ENCODE measurements around the gene VWA5B2.

VWA5B2 gene

GRCh38 chr3:184283681-184284080 lies 54.3 kb downstream of the VWA5B2 start:
- no peak overlapping the region for H3K27ac ChIP-seq
- TF ChIP-seq CTCF (conservative IDR thresholded peaks at IDR 0.05) (no peak), ZFX (IDR thresholded peaks at IDR 0.05) (no peak)

- TF ChIP-seq CTCF (conservative IDR thresholded peaks at IDR 0.05): no peak; the same call in 1 of the 2 replicates
- TF ChIP-seq ZFX (IDR thresholded peaks at IDR 0.05): no peak
- H3K27ac ChIP-seq: no peak overlapping the region
These were observed 55.3 kb downstream of the VWA5B2 start for GRCh38 chr3:184284696-184285095.

- TF ChIP-seq CTCF (conservative IDR thresholded peaks at IDR 0.05) (peak; percentile 90), ZFX (IDR thresholded peaks at IDR 0.05) (no peak)
- no peak overlapping the region for H3K27ac ChIP-seq
These were observed 60.1 kb downstream of the VWA5B2 start for GRCh38 chr3:184289426-184289938.

GRCh38 chr3:184290331-184290730 lies 60.9 kb downstream of the VWA5B2 start:
- TF ChIP-seq ZFX (IDR thresholded peaks at IDR 0.05): no peak
- TF ChIP-seq CTCF (conservative IDR thresholded peaks at IDR 0.05): no peak
- H3K27ac ChIP-seq: no peak overlapping the region

GRCh38 chr3:184291044-184291737 lies 61.8 kb downstream of the VWA5B2 start:
- TF ChIP-seq ZFX (IDR thresholded peaks at IDR 0.05) (no peak), CTCF (conservative IDR thresholded peaks at IDR 0.05) (no peak)
- no peak overlapping the region for H3K27ac ChIP-seq
